Subcutaneous preadipocyte (primary cell): Measurements from ENCODE around the gene URGCP. TPM values are rescaled to one million over a fixed set of nuclear protein-coding genes. Genes with fewer than 3 reads are reported as not detected.

Source experiments
- small RNA-seq: library from RNA; depleted of rRNA; stranded (forward); fragments of <200 nt; gene quantifications from one replicate; pipeline ENCODE3, GENCODE V24; 2012
- total RNA-seq: library from RNA; depleted of rRNA; stranded (reverse); fragments of >200 nt; gene quantifications from 2 replicates; pipeline ENCODE4 v1.2.3, GENCODE V29; 2012

Gene URGCP, protein sequence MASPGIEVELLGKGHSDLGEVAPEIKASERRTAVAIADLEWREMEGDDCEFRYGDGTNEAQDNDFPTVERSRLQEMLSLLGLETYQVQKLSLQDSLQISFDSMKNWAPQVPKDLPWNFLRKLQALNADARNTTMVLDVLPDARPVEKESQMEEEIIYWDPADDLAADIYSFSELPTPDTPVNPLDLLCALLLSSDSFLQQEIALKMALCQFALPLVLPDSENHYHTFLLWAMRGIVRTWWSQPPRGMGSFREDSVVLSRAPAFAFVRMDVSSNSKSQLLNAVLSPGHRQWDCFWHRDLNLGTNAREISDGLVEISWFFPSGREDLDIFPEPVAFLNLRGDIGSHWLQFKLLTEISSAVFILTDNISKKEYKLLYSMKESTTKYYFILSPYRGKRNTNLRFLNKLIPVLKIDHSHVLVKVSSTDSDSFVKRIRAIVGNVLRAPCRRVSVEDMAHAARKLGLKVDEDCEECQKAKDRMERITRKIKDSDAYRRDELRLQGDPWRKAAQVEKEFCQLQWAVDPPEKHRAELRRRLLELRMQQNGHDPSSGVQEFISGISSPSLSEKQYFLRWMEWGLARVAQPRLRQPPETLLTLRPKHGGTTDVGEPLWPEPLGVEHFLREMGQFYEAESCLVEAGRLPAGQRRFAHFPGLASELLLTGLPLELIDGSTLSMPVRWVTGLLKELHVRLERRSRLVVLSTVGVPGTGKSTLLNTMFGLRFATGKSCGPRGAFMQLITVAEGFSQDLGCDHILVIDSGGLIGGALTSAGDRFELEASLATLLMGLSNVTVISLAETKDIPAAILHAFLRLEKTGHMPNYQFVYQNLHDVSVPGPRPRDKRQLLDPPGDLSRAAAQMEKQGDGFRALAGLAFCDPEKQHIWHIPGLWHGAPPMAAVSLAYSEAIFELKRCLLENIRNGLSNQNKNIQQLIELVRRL
- 23.1 and 26.4 TPM in 2 replicates for total RNA-seq

DNA sequence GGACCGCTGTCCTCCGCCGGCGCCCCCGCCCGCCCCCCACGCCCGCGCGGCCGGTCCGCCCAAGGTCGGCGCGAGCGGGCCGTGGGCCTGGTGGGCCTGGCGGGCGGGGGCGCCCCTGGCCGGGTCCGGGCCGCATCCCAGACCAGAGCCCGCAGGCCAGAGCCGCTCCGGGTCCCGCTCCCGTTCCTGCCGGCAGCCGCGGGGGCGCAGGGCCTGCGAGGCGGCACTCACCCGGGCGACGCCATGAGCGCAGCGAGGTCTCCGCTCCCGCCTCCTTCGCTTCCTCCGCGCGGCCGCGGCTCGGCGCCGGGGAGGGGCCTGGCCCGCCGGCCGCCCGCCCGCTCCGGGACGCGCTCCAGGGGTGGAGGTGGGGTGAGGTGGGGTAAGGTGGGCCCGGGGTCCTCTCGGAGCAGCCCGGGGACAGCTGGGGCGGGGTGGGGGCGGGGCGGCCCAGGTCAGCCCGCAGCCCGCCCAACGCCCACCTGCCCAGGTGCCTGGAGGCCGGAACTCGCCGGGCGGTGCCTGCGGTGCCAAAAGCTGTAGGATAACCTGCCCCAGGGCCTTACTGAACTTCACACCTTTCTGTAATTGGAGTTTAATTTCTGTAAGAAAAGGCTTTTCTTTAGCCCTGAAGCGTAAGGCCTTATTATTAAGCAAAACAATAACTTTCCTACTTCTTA lies at the start of gene URGCP:
URGCP (minus strand) TSS at position 266 of the 680 bp plus-strand sequence; CDS start at position 245, 21 bp downstream.

DNA sequence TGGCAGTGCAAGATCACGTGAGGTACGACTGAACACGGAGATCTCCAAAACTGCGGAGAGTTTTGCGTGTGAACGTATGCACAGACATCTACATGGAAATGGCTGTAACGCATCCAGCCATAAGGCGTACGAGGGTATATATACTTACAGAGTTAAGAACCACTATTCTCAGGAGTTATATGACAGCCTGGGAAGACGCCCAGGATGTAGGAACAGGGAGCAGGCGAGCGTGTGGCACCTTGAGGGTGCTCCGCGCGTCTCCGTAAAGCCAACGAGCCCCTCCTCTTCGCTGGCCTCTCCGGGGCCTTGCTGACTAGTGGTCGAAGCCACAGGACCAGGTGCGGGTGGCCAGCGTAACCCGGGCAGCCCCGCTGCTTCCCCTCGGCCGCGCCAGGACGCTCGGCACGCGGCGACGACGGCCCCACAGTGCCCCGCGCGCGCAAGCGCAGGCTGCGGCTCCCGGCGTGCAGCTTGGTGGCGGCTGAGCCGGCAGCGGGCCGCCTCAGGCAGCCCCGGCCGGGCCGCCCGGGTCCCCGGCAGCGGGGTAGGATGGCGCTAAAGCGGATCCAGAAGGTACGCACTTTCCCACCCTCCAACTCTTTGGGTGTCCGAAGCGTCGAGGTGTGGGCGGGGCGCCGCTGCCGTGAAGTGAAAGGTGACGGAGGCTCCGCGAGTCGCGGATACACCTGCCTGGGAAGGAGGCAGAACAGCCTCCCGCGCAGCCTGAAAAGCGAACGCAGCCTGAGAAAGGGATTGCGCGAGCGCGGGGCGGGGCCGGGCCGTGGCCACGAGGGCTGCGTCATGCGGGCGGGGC lies 19.8 kb upstream of the URGCP start, which contains the start of gene UBE2D4:
UBE2D4 (plus strand) TSS at position 453 of the 814 bp plus-strand sequence; CDS start at position 550, 97 bp downstream.

DNA sequence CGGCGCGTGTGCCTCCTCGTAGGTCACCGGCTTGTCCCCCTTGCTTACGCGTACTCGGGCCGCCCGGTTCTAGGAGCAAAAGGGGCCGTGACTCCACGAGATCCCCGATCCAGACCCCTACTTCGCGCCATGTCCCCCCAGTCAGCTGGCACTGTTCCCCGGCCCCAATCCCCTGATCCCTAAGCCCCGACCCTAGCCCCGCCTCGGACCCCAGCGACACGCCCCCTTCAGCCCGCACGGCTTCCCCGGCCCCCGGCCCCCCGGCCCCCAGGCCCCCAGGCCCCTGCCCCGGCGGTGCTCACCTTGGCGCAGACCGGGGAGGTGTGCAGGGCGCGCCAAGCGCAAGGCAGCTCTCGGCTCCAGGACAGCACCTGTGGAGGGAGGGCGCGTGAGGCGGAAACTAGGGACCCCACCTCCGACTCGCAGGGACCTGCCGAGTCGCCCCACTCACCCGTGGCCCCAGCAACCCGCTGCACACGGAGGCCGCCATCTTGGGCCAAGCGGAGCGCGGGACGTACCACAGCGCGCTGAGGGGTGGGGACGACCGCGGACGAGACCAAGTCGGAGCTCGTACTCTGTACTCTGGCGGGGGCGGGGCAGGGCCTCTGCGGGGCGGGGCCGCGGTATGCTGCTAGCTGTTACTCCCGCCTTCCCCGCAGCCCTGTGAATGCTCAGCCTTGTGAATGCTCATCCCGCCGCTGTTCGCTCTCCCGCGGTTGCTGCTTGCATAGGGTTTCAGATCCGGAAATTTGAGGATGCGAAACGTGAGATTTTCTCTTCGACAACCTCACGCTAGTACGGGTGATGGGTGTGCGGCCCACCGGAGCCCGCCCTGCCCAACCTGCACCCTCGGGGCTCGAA lies 37.2 kb downstream of the URGCP start, which contains the start of gene MRPS24:
MRPS24 (minus strand) TSS at position 512 of the 861 bp plus-strand sequence; CDS start at position 490, 22 bp downstream.

Small RNA genes within 50 kb of the gene (small RNA-seq; reads per million reads assigned to genes)
- gene MRPS24, result 0.27 reads per million, percentile 5 among the genes with 10 or more reads in this experiment

Other genes with a start within 250 kb of the URGCP start
- gene COA1, start 177.1 kb downstream of the URGCP start, total RNA-seq, result 32.0 and 50.2 TPM in 2 replicates
- gene BLVRA, start 147.9 kb downstream of the URGCP start, total RNA-seq, result 30.7 and 32.3 TPM in 2 replicates
- 85.8 and 97.7 TPM in 2 replicates for gene MRPS24, start 37.1 kb downstream of the URGCP start, total RNA-seq
- gene UBE2D4, start 19.8 kb upstream of the URGCP start, total RNA-seq, result 9.4 and 9.6 TPM in 2 replicates
- gene SPDYE1, start 91.3 kb upstream of the URGCP start, total RNA-seq, result under 0.01 TPM in 1 of 2 replicates, not detected in the other
- gene DBNL, start 138.1 kb upstream of the URGCP start, total RNA-seq, result 77.2 and 92.3 TPM in 2 replicates
- 0.37 TPM in 1 of 2 replicates, not detected in the other for gene PGAM2, start 159.0 kb upstream of the URGCP start, total RNA-seq
- gene POLM, start 175.9 kb upstream of the URGCP start, total RNA-seq, result 19.8 and 22.1 TPM in 2 replicates
- 66.3 and 81.6 TPM in 2 replicates for gene AEBP1, start 197.7 kb upstream of the URGCP start, total RNA-seq
- gene POLD2, start 217.0 kb upstream of the URGCP start, total RNA-seq, result 195 and 222 TPM in 2 replicates
- gene MYL7, start 234.7 kb upstream of the URGCP start, total RNA-seq, result 0.73 TPM in 1 of 2 replicates, not detected in the other